Adrenal gland (tissue), 12 donors: ENCODE results near the gene PPM1L. TPM values are rescaled to one million over a fixed set of nuclear protein-coding genes. Genes with fewer than 3 reads are reported as not detected.
A peak's percentile ranks its signal among the peaks of the same experiment; 100 is the strongest.

Experiments used
- DNase-seq, 7 donors: peaks; one replicate each; pipeline ENCODE4 v3.0.0-alpha.2; 2019 to 2020
- H3K27ac ChIP-seq, 5 donors: fragments of 200-600 bp; sonication (generic) in 4 of 5; 1 replicate in 3 of 5; 2 replicates in 2 of 5; pipeline versions ENCODE4 v1.5.1 to v1.8.0; 2016 to 2020; ENCODE audit warnings: mild to moderate bottlenecking in 1 of 5
- H3K27me3 ChIP-seq: fragments of 200-600 bp; 2 replicates; pipeline ENCODE4 v1.8.0; 2021
- H3K36me3 ChIP-seq, 2 donors: fragments of 200-600 bp; replicated peaks in 1 of 2; 1 replicate in 1 of 2; 2 replicates in 1 of 2; pipeline versions ENCODE4 v1.5.1 to v1.8.0; 2018 to 2022
- H3K4me1 ChIP-seq, 2 donors: fragments of 200-600 bp; replicated peaks in 1 of 2; 1 replicate in 1 of 2; 2 replicates in 1 of 2; pipeline versions ENCODE4 v1.5.1 to v1.8.0; 2018 to 2021
- H3K4me3 ChIP-seq, 4 donors: fragments of 200-600 bp; sonication (generic) in 3 of 4; one replicate each; pipeline ENCODE4 v1.5.1; 2016 to 2018
- H3K9me3 ChIP-seq, 3 donors: fragments of 200-600 bp; sonication (generic) in 1 of 3; replicated peaks in 1 of 3; 1 replicate in 2 of 3; 2 replicates in 1 of 3; pipeline versions ENCODE4 v1.5.1 to v1.8.0; 2016 to 2021
- POLR2A ChIP-seq, 2 donors: fragments of 450-650 bp; IDR thresholded peaks; one replicate each; pipeline ENCODE4 v1.6.1; 2017; ENCODE audit warnings: antibody characterized with exemption in 2 of 2, mild to moderate bottlenecking in 2 of 2, moderate library complexity in 1 of 2
- WGBS, 4 donors: extraction: QIAGEN DNeasy Blood & Tissue Kit in 2 of 4; methylation state at CpG; one replicate each; pipeline versions ENCODE4 v1.1.5 to v1.1.7; 2013 to 2017; 5-methylcytosine and 5-hydroxymethylcytosine counted together
- intact Hi-C, 2 donors: fragments of 100-400 bp; cut with DNase I; formaldehyde crosslinking; loops; one replicate each; pipeline versions ENCODE4 v1.14.1 to v1.15.0; 2022 to 2023
- polyA plus RNA-seq, 3 donors: library from polyadenylated mRNA; stranded (reverse); fragments of 200-250 nt in 2 of 3; fragments of 350-450 nt in 1 of 3; fragmentation: Illumina TruSeq in 1 of 3; extraction: RNeasy Lipid Tissue Mini Kit (QIAGEN cat#74804) in 1 of 3; gene quantifications; one replicate each; pipeline ENCODE4 v1.2.3, GENCODE V29; 2013 to 2014
- total RNA-seq, 9 donors: library from RNA; depleted of rRNA in 4 of 9; stranded (reverse); fragments of >200 nt in 4 of 9; fragments of 120-200 nt in 1 of 9; fragmentation: NEBNext Ultra II Directional in 1 of 9; extraction: Animal tissue kit (Norgen Biotek cat#: 25700) in 1 of 9; gene quantifications; one replicate each; pipeline versions ENCODE4 v1.1.0 to v1.2.4, GENCODE V29; 2013 to 2023
- TF ChIP-seq, protein P1 (sequence below), 6 experiments: fragments of 450-650 bp in 4 of 6; fragments of 200-600 bp in 2 of 6; sonication (generic) in 1 of 6; IDR thresholded peaks; 1 replicate in 5 of 6; 2 replicates in 1 of 6; pipeline versions ENCODE4 v1.5.1 to v1.8.0; 2016 to 2021; ENCODE audit warnings: antibody characterized with exemption in 6 of 6, mild to moderate bottlenecking in 2 of 6, moderate library complexity in 1 of 6
- donor health status: healthy with polysubstance abuse.
- donor health status: Bipolar disorder and iron deficiency.
- donor health status: DM: yes; HTN: yes; CAD: no.
- donor health status: DM: no; HTN: no; CAD: no.
- donor health status: DM: no; HTN: no; CAD: no.
- donor health status: DM: yes; HTN: yes; CAD: no.

Gene PPM1L
- total and polyA plus RNA-seq, 12 donors: 2.4 to 53.6 (median 35.0) TPM

DNA sequence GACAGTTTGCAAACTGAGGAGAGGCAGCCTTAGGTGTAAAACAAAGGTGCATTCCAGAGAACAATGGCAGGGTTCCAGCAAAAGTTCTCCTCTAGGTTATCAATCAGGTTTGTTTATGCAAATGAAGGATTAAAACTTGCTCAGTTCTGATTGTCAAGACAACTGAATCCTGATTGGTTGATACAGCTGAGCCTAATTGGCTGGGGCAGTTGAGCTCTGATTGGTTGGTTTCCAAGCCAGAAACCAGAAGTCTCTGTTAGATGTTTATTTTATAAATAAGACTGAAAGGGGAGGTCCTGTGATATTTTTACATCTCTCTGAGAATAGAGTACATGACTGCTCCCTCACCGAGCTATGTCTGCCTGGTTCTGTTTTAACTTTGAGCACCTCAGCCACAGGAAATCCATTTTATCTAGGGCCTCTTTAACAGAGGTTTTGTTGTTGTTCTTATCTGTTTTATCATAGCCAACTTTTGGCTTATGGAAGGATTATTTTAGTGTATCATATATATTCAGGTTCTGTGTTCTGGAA lies 37.8 kb downstream of the PPM1L start:
- Histone ChIP-seq H3K36me3 (no peaks in the 10 kb centered on the region), H3K27ac (no peak overlapping the region), H3K4me1 (peaks cover 11 to 13% of the 10 kb centered on the region in 2 donors), H3K27me3 (no peaks in the 10 kb centered on the region), H3K9me3 (no peaks in the 10 kb centered on the region), H3K4me3 (no peak overlapping the region)
- DNase-seq: no peak
- intact Hi-C loops: no loop called here
- TF ChIP-seq, protein P1, sequence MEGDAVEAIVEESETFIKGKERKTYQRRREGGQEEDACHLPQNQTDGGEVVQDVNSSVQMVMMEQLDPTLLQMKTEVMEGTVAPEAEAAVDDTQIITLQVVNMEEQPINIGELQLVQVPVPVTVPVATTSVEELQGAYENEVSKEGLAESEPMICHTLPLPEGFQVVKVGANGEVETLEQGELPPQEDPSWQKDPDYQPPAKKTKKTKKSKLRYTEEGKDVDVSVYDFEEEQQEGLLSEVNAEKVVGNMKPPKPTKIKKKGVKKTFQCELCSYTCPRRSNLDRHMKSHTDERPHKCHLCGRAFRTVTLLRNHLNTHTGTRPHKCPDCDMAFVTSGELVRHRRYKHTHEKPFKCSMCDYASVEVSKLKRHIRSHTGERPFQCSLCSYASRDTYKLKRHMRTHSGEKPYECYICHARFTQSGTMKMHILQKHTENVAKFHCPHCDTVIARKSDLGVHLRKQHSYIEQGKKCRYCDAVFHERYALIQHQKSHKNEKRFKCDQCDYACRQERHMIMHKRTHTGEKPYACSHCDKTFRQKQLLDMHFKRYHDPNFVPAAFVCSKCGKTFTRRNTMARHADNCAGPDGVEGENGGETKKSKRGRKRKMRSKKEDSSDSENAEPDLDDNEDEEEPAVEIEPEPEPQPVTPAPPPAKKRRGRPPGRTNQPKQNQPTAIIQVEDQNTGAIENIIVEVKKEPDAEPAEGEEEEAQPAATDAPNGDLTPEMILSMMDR (IDR thresholded peaks at IDR 0.05): no peak
- no peak for TF ChIP-seq POLR2A (IDR thresholded peaks at IDR 0.05)
- WGBS, 4 donors: 82 to 100% (median 91%) methylated on average over 1 of the region's 1 CpG

DNA sequence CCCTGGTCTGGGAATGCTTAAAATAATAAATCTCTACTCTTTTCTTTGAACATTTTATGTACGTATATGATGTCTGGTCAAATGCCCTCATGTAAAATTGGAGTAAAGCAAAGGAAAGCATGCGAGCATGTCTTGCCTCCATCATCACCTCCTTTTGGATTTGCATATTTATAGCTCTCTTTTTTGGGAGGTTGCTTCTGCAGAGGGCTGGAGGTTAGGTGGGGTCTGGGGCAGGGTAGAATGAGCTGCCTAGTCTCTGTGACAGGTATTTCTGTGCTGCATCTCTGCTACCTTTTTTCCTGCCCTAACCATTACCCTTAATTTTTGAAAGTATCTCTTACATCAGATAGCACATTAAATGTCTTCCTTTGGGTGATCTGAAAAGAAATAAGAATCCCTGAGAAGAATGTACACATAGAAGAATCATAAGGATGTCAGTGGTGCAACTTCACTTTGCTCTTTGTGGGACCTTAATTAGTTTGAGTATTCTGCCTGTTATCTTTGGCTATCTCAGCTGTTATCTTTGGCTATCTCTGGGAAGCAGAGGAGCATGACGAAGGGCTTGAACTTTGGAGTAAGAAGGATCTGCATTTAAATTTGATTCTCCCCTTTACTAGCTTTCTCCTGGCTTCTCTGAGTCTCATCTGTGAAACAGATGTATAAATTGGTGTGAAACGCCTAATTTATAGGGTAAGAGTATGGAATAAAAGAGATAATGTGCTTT lies 40.2 kb downstream of the PPM1L start:
- 66 to 76% (median 70%) methylated on average over 4 of the region's 4 CpGs for WGBS, 4 donors
- peak overlapping the region in 3 of 5 donors; percentile 45 to 48 (median 46) for H3K27ac ChIP-seq
- no peaks in the 10 kb centered on the region for H3K9me3 ChIP-seq
- no peak for TF ChIP-seq POLR2A (IDR thresholded peaks at IDR 0.05)
- TF ChIP-seq, protein P1 (IDR thresholded peaks at IDR 0.05): no peak
- DNase-seq: no peak
- no peak overlapping the region for H3K4me3 ChIP-seq
- H3K36me3 ChIP-seq: no peaks in the 10 kb centered on the region
- H3K4me1 ChIP-seq: peaks cover 16 to 26% of the 10 kb centered on the region in 2 donors
- H3K27me3 ChIP-seq: no peaks in the 10 kb centered on the region
- intact Hi-C loops: no loop called here

DNA sequence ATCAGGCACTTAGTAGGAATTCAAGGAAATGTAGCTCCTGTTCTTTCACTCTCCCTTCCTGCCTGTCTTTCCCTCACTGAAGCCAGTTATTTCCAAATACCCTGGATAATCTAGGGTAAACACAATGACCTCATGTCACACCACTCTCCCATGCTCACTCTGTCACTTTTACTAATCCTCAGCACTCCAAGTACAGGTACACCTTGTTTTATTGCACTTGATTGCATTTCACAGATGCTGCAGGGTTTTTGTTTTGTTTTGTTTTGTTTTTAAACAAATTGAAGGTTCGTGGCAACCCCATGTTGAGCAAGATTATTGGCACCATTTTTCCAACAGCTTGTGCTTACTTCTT lies 40.8 kb downstream of the PPM1L start:
- peaks cover 16 to 32% of the 10 kb centered on the region in 2 donors for H3K4me1 ChIP-seq
- WGBS, 4 donors: 29 to 63% (median 35%) methylated on average over 1 of the region's 1 CpG
- intact Hi-C loops: no loop called here

DNA sequence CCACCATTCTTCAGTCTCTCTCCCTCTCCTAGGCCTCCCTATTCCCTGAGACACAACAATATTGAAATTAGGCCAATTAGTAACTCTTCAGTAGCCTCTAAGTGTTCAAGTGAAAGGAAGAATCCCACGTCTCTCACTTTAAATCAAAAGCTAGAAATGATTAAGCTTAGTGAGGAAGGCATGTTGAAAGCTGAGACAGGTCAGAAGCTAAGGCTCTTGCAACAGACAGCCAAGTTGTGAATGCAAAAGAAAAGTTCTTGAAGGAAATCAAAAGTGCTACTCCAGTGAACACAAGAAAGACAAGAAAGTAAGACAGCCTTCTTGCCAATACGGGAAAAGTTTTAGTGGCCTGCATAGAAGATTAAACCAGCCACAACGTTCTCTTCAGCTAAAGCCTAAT lies 41.3 kb downstream of the PPM1L start:
- intact Hi-C loops: no loop called here
- DNase-seq: no peak
- Histone ChIP-seq H3K27me3 (no peaks in the 10 kb centered on the region), H3K4me3 (no peak overlapping the region), H3K9me3 (no peaks in the 10 kb centered on the region), H3K36me3 (no peaks in the 10 kb centered on the region), H3K4me1 (peaks cover 16 to 37% of the 10 kb centered on the region in 2 donors), H3K27ac (peak overlapping the region in 1 of 5 donors; percentile 10)
- no peak for TF ChIP-seq POLR2A (IDR thresholded peaks at IDR 0.05)
- TF ChIP-seq, protein P1 (IDR thresholded peaks at IDR 0.05): no peak
- 85 to 89% (median 87%) methylated on average over 3 of the region's 3 CpGs for WGBS, 4 donors

More for the DNA sequence above, 40.8 kb downstream of the PPM1L start:
- no peak for TF ChIP-seq POLR2A (IDR thresholded peaks at IDR 0.05)
- TF ChIP-seq, protein P1 (IDR thresholded peaks at IDR 0.05): no peak
- no peak for DNase-seq
- no peaks in the 10 kb centered on the region for H3K27me3 ChIP-seq
- H3K9me3 ChIP-seq: no peaks in the 10 kb centered on the region
- peak overlapping the region in 3 of 5 donors; percentile 45 to 48 (median 46) for H3K27ac ChIP-seq
- no peak overlapping the region for H3K4me3 ChIP-seq
- no peaks in the 10 kb centered on the region for H3K36me3 ChIP-seq
